Retinal pigment epithelial cell (primary cell): Measurements from ENCODE around the gene TRDMT1.
A peak's percentile ranks its signal among the peaks of the same experiment; 100 is the strongest.

Source experiments
- DNase-seq: peaks from one replicate; pipeline ENCODE4 v3.0.0-alpha.2; 2010; ENCODE audit warnings: low read depth
- H3K4me3 ChIP-seq: 2 replicates; pipeline ENCODE4 v1.5.1; 2011; ENCODE audit warnings: mild to moderate bottlenecking, low read length, control low read depth, moderate library complexity
- TF ChIP-seq, protein P1 (sequence below): conservative IDR thresholded peaks from 2 replicates; pipeline ENCODE4 v1.5.1; 2011; ENCODE audit warnings: low read depth, low read length, control low read depth, inconsistent platforms

Gene TRDMT1

DNA sequence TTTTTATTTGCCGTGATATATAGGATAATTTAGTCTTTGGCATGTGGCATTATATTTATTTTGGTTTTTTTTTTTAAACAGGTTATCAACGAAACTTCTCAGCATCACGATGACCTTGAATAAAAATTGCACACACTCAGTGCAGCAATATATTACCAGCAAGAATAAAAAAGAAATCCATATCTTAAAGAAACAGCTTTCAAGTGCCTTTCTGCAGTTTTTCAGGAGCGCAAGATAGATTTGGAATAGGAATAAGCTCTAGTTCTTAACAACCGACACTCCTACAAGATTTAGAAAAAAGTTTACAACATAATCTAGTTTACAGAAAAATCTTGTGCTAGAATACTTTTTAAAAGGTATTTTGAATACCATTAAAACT lies 35.7 kb upstream of the TRDMT1 start:
- TF ChIP-seq, protein P1, sequence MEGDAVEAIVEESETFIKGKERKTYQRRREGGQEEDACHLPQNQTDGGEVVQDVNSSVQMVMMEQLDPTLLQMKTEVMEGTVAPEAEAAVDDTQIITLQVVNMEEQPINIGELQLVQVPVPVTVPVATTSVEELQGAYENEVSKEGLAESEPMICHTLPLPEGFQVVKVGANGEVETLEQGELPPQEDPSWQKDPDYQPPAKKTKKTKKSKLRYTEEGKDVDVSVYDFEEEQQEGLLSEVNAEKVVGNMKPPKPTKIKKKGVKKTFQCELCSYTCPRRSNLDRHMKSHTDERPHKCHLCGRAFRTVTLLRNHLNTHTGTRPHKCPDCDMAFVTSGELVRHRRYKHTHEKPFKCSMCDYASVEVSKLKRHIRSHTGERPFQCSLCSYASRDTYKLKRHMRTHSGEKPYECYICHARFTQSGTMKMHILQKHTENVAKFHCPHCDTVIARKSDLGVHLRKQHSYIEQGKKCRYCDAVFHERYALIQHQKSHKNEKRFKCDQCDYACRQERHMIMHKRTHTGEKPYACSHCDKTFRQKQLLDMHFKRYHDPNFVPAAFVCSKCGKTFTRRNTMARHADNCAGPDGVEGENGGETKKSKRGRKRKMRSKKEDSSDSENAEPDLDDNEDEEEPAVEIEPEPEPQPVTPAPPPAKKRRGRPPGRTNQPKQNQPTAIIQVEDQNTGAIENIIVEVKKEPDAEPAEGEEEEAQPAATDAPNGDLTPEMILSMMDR: no peak
- H3K4me3 ChIP-seq: no peak overlapping the region
- no peak for DNase-seq

DNA sequence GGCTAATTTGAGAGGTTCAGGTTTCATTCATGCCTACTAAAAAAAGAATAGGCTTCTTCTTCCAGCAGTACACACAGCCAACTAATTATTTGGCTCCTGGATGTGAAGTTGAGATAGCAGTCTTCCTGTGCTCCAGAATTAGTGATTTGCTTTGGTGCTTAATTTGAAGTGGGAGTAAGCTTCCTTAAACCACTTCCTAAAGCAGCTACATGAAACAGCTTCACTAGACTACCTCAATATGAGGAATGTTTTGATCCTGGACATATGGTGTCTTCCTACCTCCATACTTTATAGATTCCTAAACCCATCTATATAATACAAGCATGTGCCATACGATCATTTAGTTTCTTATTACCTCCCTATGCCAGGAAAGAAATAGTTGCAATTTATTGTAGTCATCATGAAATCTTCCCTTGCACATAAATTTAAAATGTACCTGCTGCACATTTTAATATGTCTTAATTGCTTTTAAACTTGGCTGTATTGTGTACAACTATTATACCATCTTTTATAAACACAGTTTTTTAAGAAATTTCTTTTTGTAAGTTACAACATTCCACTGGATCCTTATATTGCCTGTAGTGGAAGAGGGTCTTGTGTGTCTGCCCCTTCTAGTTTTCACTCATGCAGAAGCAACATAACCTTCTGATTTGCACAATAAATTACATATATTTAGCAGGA lies 35.1 kb upstream of the TRDMT1 start:
- TF ChIP-seq, protein P1: no peak
- H3K4me3 ChIP-seq: peak overlapping the region; percentile 95
- no peak for DNase-seq

DNA sequence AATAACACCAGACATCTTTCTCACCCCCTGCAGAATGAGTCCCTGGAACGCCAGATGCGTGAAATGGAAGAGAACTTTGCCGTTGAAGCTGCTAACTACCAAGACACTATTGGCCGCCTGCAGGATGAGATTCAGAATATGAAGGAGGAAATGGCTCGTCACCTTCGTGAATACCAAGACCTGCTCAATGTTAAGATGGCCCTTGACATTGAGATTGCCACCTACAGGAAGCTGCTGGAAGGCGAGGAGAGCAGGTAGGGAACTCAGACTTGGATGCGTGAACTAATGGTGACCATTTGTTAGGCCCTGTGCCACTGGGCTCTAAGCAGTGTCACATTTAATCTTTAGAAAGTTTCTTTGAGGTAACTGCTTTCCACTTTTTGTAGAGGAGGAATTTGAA lies 33.7 kb upstream of the TRDMT1 start:
- peak overlapping the region; percentile 95 for H3K4me3 ChIP-seq
- DNase-seq: no peak
- TF ChIP-seq, protein P1: peak; percentile 44

DNA sequence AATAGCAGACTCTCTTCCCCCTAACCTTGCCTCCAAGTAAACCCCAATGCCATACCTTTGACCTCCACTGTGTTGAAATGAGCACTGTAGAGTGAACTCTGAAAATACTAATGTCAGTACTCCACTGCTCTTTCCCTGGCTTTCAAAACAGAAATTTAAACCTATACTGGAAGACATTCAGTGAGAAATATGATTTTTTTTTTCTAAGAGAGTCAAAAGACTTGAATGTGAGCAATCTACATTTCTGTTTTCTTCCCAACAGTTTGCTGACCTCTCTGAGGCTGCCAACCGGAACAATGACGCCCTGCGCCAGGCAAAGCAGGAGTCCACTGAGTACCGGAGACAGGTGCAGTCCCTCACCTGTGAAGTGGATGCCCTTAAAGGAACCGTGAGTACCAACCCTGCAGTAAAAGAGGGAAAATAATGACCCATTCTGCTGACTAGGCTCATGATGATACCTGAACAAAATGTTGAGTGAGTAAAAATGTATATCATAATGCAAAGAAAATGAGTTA lies 33.0 kb upstream of the TRDMT1 start:
- no peak for DNase-seq
- peak overlapping the region; percentile 95 for H3K4me3 ChIP-seq
- TF ChIP-seq, protein P1: no peak

DNA sequence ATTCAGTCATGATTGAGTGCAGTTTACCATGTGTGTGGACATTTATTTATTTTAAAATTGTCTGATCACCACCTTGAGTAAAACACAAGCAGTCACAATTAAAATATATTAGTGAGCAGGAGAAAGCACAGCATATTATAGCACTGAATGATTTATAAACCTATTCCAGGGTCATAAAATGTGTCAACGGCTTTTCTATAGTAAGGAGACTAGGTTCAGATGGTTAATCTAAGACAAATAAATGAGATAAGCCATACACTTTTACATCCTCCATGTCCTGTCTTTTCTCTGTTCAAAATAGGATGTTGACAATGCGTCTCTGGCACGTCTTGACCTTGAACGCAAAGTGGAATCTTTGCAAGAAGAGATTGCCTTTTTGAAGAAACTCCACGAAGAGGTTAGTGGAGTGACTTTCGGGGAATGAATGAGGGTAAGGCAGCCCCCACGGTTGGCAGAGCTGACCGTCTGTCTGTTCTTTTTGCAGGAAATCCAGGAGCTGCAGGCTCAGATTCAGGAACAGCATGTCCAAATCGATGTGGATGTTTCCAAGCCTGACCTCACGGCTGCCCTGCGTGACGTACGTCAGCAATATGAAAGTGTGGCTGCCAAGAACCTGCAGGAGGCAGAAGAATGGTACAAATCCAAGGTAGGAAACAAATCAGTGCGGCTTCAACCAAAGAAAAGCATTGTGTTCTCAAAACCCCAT lies 32.0 kb upstream of the TRDMT1 start:
- H3K4me3 ChIP-seq: peak overlapping the region; percentile 95
- no peak for DNase-seq
- TF ChIP-seq, protein P1: no peak

DNA sequence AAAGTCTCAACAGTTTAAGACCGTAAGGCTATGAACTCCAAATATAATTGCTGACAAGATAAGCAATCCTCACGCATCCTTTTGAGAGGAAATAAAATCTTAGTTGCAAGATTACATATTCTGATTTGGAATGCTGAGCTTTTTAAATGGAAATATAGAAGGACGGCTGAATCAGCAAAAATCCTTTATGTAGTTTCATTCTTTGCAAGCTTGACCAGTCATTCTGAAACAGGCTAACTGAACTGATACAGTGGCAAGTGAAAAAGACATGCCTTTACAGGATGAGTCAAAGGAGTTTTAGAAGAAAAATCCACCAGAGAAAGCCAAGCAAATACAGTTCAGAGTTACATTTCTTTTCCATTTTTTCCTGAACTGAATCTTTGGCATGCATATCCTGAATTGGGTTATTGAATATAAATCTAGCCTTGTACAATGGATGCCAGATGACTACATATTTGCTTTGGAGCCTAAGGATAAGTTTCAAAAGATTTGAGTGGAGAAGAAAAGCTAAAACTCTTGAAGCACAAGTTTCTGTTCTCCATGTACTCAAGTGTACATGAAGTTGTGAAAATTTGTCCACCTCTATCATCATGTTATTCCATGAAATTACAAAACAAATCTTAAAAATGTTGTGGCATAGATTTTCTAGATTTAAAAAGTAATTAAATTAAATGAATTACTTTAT lies 30.9 kb upstream of the TRDMT1 start:
- H3K4me3 ChIP-seq: peak overlapping the region; percentile 95

More for the DNA sequence above, 30.9 kb upstream of the TRDMT1 start:
- DNase-seq: no peak
- TF ChIP-seq, protein P1: no peak
